Gastroesophageal sphincter (tissue), 4 donors: Measurements from ENCODE around the gene ABCA1. TPM values are rescaled to one million over a fixed set of nuclear protein-coding genes. Genes with fewer than 3 reads are reported as not detected.

Experiments used
- ATAC-seq: fragments of 150-250 bp; one replicate; pipeline ENCODE4 v1.9.1; 2016; ENCODE audit warnings: mild to moderate bottlenecking, moderate library complexity
- H3K27ac ChIP-seq, 4 donors: fragments of 200-600 bp; sonication (generic) in 3 of 4; 1 replicate in 3 of 4; 2 replicates in 1 of 4; pipeline ENCODE4 v1.5.1; 2016 to 2019
- H3K27me3 ChIP-seq: fragments of 200-600 bp; sonication (generic); one replicate; pipeline ENCODE4 v1.5.1; 2019
- H3K36me3 ChIP-seq, 2 donors: fragments of 200-600 bp; sonication (generic); one replicate each; pipeline ENCODE4 v1.5.1; 2019; ENCODE audit warnings: control low read depth in 1 of 2
- H3K4me1 ChIP-seq, 3 donors: fragments of 200-600 bp; sonication (generic); 1 replicate in 2 of 3; 2 replicates in 1 of 3; pipeline ENCODE4 v1.5.1; 2016 to 2019; ENCODE audit warnings: control low read depth in 2 of 3
- H3K4me3 ChIP-seq, 2 donors: fragments of 200-600 bp; sonication (generic); one replicate each; pipeline ENCODE4 v1.5.1; 2019; ENCODE audit warnings: mild to moderate bottlenecking in 1 of 2, moderate library complexity in 1 of 2
- H3K9me3 ChIP-seq, 3 donors: fragments of 200-600 bp; sonication (generic); one replicate each; pipeline ENCODE4 v1.5.1; 2017 to 2019; ENCODE audit warnings: control low read depth in 2 of 3
- EP300 ChIP-seq: sonication (generic); formaldehyde crosslinking; IDR thresholded peaks from one replicate; pipeline ENCODE4 v1.6.1; 2017; ENCODE audit warnings: antibody characterized with exemption, mild to moderate bottlenecking
- POLR2A ChIP-seq, 2 donors: fragments of 450-650 bp; IDR thresholded peaks; one replicate each; pipeline ENCODE4 v1.6.1; 2017; ENCODE audit warnings: antibody characterized with exemption in 2 of 2, mild to moderate bottlenecking in 2 of 2, moderate library complexity in 1 of 2
- POLR2AphosphoS5 ChIP-seq: sonication (generic); formaldehyde crosslinking; IDR thresholded peaks from one replicate; pipeline ENCODE4 v1.6.1; 2017; ENCODE audit warnings: antibody characterized with exemption
- WGBS, 2 donors: methylation state at CpG; one replicate each; pipeline ENCODE4 v1.1.5; 2018; ENCODE audit warnings: low coverage in 1 of 2; 5-methylcytosine and 5-hydroxymethylcytosine counted together
- total RNA-seq, 4 donors: library from RNA; depleted of rRNA; stranded (reverse); fragments of >200 nt; gene quantifications; one replicate each; pipeline ENCODE4 v1.1.0, GENCODE V29; 2016
- TF ChIP-seq, protein P1 (sequence below), 4 experiments: fragments of 200-600 bp in 2 of 4; fragments of 450-650 bp in 2 of 4; sonication (generic) in 1 of 4; IDR thresholded peaks; one replicate each; pipeline ENCODE4 v1.5.1; 2017 to 2019; ENCODE audit warnings: antibody characterized with exemption in 4 of 4, mild to moderate bottlenecking in 2 of 4, moderate library complexity in 2 of 4

ABCA1 gene
- total RNA-seq, 4 donors from 2014 or later: 46.2 to 91.5 (median 64.9) TPM

DNA sequence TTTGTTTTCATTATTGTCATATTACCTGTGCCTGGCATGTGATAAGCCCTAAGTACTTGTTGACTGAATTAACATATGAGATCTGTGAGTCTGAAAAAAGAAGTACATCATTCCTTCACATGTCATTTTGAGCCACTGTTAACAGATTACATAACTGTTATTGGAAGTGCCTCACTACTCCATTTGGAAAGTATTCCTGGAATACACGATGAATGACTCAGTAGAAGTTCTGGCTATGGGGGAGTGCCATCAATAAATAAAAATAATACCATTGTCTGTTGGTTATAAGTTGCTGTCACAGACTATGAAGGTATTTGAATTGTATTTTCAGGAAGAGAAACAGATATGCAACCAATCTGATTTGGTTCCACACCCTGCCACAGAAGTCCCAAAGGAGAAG lies 151.2 kb downstream of the ABCA1 start:
- H3K27me3 ChIP-seq: no peaks in the 10 kb centered on the region
- ATAC-seq: no peak
- H3K9me3 ChIP-seq: no peaks in the 10 kb centered on the region
- TF ChIP-seq POLR2AphosphoS5 (peak; percentile 37), EP300 (no peak)
- peaks cover 0 to 6% of the 10 kb centered on the region in 2 donors for H3K36me3 ChIP-seq
- H3K27ac ChIP-seq: no peak overlapping the region
- WGBS, 2 donors: 35 to 54% methylated on average over 1 of the region's 1 CpG
- no peaks in the 10 kb centered on the region for H3K4me1 ChIP-seq
- no peak overlapping the region for H3K4me3 ChIP-seq

DNA sequence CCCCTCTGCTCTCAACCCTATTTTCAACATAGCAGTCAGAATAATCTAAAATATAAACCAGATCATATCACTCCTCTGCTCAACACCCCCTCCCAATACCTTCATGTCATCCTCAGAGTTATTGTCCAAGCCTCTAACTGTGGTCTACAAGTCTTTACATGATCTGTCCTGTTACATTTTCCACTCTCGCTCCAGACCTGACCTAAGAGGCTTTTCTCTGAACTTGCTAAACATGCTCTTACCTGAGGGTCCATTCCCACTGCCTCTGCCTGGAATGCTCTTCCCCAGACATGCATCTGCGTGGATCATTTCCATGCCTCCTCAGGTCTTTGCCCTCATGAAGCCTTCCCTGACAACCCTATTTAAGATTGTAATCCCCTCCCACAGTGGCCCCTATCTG lies 152.0 kb downstream of the ABCA1 start:
- Histone ChIP-seq H3K9me3 (no peaks in the 10 kb centered on the region), H3K4me3 (no peak overlapping the region), H3K27me3 (no peaks in the 10 kb centered on the region), H3K27ac (no peak overlapping the region), H3K4me1 (no peaks in the 10 kb centered on the region), H3K36me3 (peaks cover 0 to 5% of the 10 kb centered on the region in 2 donors)
- TF ChIP-seq EP300 (no peak), POLR2A (IDR thresholded peaks at IDR 0.05) (no peak), POLR2AphosphoS5 (no peak)
- TF ChIP-seq, protein P1, sequence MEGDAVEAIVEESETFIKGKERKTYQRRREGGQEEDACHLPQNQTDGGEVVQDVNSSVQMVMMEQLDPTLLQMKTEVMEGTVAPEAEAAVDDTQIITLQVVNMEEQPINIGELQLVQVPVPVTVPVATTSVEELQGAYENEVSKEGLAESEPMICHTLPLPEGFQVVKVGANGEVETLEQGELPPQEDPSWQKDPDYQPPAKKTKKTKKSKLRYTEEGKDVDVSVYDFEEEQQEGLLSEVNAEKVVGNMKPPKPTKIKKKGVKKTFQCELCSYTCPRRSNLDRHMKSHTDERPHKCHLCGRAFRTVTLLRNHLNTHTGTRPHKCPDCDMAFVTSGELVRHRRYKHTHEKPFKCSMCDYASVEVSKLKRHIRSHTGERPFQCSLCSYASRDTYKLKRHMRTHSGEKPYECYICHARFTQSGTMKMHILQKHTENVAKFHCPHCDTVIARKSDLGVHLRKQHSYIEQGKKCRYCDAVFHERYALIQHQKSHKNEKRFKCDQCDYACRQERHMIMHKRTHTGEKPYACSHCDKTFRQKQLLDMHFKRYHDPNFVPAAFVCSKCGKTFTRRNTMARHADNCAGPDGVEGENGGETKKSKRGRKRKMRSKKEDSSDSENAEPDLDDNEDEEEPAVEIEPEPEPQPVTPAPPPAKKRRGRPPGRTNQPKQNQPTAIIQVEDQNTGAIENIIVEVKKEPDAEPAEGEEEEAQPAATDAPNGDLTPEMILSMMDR (IDR thresholded peaks at IDR 0.05): no peak
- 100% methylated on average over 2 of the region's 2 CpGs for WGBS, 2 donors
- no peak for ATAC-seq

DNA sequence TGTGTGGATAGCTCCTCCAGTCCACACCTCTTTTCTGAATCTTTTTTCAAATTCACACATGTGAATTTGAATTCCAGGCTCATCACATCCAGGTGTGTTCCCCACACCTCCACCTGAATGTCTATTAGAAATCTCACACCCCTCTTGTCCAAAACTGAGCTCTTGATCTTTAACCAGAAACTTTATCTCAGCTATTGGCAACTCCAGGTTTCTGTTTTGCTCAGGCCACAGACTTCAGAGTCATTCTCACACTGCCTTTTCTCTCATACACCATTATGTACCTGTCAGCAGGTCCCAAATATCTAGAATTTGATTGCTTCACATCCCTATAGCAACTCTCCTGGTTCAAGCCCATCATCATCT lies 152.4 kb downstream of the ABCA1 start:
- Histone ChIP-seq H3K27ac (no peak overlapping the region), H3K4me3 (no peak overlapping the region), H3K36me3 (peaks cover 0 to 5% of the 10 kb centered on the region in 2 donors), H3K27me3 (no peaks in the 10 kb centered on the region), H3K9me3 (no peaks in the 10 kb centered on the region), H3K4me1 (no peaks in the 10 kb centered on the region)
- TF ChIP-seq EP300 (no peak), POLR2A (IDR thresholded peaks at IDR 0.05) (no peak), POLR2AphosphoS5 (no peak)
- TF ChIP-seq, protein P1 (IDR thresholded peaks at IDR 0.05): no peak
- ATAC-seq: no peak

DNA sequence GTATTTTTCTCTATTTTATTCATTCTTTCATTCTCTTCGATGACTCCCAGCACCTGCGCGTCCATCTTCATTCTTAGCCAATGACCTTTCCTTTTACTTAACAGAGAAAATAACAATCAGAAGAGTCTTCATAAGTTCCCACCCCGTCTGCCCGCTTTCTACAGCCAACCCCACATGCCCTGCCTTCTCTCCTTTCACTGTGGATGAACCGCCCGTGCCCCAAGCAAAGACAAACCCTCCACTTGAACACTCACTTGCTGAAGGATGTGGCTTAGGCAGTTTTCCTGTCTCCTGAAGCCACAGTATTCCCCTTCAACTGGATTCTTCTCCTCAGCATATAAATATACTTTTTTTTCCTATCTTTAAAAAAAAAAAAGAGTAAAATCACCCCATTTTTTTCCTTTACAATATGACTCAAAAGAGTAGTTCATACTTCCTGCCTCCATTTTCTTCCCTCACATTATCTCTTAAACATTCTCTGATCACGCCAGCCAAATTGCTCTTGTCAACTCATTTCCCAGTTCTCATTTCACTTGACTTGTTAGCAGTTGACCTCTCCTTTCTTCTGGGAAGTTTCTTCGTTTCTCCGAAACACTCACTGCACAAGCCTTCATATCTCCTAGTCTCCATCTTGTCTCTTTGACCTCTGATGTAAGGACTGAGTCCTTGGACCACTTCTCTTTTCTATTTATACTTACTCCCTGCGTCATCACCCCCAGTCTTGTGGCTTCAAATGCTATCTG lies 153.0 kb downstream of the ABCA1 start:
- Histone ChIP-seq H3K9me3 (no peaks in the 10 kb centered on the region), H3K4me1 (no peaks in the 10 kb centered on the region), H3K27me3 (no peaks in the 10 kb centered on the region), H3K4me3 (no peak overlapping the region), H3K27ac (no peak overlapping the region), H3K36me3 (peaks cover 0 to 5% of the 10 kb centered on the region in 2 donors)
- 92 to 98% methylated on average over 8 to 11 of the region's 11 CpGs for WGBS, 2 donors
- ATAC-seq: no peak
- TF ChIP-seq POLR2A (IDR thresholded peaks at IDR 0.05) (no peak), EP300 (no peak), POLR2AphosphoS5 (no peak)
- TF ChIP-seq, protein P1 (IDR thresholded peaks at IDR 0.05): no peak

DNA sequence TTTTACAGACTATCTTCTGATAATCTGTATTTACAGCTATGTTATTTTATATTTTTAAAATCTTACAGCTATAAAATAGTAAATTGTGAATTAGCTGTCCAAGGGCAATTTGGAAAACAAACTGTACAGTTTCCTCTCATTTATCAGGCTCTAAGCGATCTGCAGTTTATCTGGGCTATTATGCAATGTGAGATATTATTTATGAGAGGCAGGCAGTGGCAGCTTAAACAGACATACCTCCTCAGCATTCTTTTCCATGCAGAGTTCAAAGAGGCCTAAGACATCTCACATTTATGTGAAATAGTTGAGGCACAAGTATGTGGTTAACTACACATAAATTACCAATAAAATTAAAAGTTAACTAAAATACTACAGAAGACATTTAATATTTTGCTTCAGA lies 153.8 kb downstream of the ABCA1 start:
- peaks cover 0 to 5% of the 10 kb centered on the region in 2 donors for H3K36me3 ChIP-seq
- no peaks in the 10 kb centered on the region for H3K27me3 ChIP-seq
- no peak for ATAC-seq
- H3K9me3 ChIP-seq: no peaks in the 10 kb centered on the region
- H3K4me1 ChIP-seq: no peaks in the 10 kb centered on the region
- 45 to 80% methylated on average over 1 of the region's 1 CpG for WGBS, 2 donors
- no peak overlapping the region for H3K4me3 ChIP-seq
- TF ChIP-seq POLR2AphosphoS5: no peak
- TF ChIP-seq POLR2A (IDR thresholded peaks at IDR 0.05): no peak
- no peak for TF ChIP-seq EP300
- TF ChIP-seq, protein P1 (IDR thresholded peaks at IDR 0.05): no peak
- no peak overlapping the region for H3K27ac ChIP-seq
